ENCODE results near the gene SLC38A3. TPM values are rescaled to one million over a fixed set of nuclear protein-coding genes. Genes with fewer than 3 reads are reported as not detected.

The SLC38A3 gene
- total and polyA plus RNA-seq, 9 donors, result 1.7 to 4.4 (median 2.4) TPM

DNA sequence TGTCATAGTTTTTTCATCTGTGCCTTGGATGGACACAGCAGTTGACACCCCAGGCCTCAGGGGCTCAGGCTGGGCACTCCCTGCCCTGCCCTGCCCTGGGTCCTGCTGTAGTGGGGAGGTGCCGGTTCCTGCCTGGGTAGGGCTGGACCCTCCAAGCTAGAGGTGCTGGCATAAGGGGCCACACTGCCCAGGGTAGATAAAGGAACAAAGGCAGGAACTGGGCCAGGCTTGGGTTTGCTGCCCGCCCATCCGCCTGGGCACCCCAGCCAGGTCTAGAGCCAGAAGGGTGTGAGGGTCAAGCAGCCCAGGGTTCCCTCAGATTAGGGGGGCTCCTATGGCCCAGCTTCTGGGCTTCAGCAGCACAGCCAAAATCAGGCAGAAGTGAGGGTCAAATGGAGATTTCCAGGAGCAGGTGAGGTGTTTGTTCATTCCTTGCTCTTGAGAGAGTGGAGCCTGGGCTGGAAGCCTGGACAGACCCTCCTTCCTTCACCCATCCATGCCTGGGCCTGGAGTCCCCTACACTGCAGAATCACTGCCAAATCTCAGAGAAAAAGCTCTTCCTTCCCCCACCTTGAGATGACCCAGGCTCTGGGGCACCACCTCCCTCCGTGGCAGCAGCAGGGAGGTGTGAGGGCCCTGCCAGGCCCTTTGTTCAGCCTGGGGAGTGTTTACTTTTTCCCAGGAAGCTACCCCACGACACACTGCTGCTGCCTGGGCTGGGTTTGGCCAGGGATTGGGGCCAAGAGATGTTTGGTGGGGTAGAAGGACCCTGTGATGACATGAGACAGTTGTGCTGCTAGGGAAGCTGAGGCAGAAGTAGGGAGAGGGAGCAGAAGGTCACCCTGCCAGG lies 42.8 kb upstream of the SLC38A3 start:
- no peaks in the 10 kb centered on the region for H3K9me3 ChIP-seq (replicated peaks; ENCODE audit: control insufficient read depth, low read depth, low read length)
- no peak overlapping the region for H3K27ac ChIP-seq (ENCODE audit: low read length)
- H3K27me3 ChIP-seq (ENCODE audit: control insufficient read depth, insufficient read depth, low read length), result no peaks in the 10 kb centered on the region
- no peak overlapping the region for H3K4me3 ChIP-seq (ENCODE audit: low read length)
- no peaks in the 10 kb centered on the region for H3K36me3 ChIP-seq (ENCODE audit: control insufficient read depth, insufficient read depth, low read length)
- DNase-seq, result no peak
- WGBS (ENCODE audit: insufficient coverage), result 70% methylated on average over 5 of the region's 5 CpGs
- peaks cover 85% of the 10 kb centered on the region for H3K4me1 ChIP-seq (ENCODE audit: control insufficient read depth, insufficient read depth, low read length)

DNA sequence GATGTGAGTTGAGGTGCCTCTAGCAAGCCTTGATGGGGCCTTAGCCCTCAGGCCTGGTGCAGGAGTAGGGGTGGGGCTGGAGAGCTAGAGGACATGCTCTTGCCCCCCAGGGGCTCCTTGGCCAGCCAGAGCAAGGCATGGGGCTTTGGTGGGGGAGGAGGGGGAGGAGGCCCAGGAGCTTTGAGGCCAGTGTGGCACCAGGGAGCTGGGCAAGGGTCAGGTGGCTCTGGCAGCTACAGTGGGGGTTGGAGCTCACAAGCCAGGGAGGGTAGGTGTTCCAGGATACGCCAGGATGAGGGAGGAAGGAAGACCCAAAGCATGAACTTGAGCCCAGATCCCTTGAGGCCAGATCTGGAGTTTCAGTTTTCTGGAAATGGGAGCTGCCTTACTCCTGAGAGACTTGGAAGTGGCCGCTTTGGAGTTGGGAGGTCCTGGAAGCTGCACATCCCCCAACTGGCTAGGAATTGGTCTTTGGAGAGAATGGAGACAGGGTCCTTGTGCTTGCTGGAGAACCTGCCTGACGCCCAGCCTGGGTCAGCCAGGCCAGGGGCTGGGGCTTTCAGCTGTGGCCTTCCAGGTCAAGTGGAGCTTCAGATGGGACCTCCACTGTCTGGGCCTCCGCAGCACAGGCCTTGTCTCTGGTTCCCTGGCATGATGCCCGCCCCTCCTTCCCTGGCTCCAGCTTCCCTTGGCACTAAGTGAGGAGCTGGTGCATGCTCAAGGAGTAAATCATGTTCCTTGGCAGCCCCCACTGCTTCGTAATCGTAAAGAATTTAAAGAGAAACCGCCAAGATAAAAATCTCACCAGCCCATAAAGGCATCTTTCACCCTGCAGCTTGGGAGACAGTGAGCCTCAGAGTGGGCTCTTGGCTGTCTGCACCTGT lies 41.3 kb upstream of the SLC38A3 start:
- peak; percentile 89 for DNase-seq
- H3K27ac ChIP-seq (ENCODE audit: low read length), result peak overlapping the region; percentile 71
- no peak overlapping the region for H3K4me3 ChIP-seq (ENCODE audit: low read length)
- peaks cover 85% of the 10 kb centered on the region for H3K4me1 ChIP-seq (ENCODE audit: control insufficient read depth, insufficient read depth, low read length)
- H3K9me3 ChIP-seq (replicated peaks; ENCODE audit: control insufficient read depth, low read depth, low read length), result no peaks in the 10 kb centered on the region
- no peaks in the 10 kb centered on the region for H3K27me3 ChIP-seq (ENCODE audit: control insufficient read depth, insufficient read depth, low read length)
- no peaks in the 10 kb centered on the region for H3K36me3 ChIP-seq (ENCODE audit: control insufficient read depth, insufficient read depth, low read length)
- 31% methylated on average over 5 of the region's 8 CpGs for WGBS (ENCODE audit: insufficient coverage)

DNA sequence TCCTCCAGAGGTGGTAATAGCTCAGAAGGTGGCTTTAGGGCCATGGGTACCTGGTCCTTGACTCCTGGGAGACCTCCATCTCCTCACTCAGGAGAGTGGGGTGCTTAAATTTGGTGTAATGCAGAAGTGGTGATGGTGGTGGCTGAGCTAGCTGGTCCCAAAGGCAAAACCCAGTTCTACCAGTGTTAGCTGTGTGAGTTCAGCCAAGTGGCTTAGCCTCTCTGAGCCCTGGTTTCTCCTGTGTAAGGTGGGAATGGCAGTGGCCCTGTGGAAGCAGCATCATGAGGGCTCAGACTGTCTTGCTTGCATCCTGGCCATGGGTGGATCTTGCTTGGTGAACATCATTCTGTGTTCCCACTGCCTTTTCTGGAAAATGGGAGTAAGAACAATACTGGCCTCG lies 40.6 kb upstream of the SLC38A3 start:
- H3K4me1 ChIP-seq (ENCODE audit: control insufficient read depth, insufficient read depth, low read length), result peaks cover 87% of the 10 kb centered on the region
- no peaks in the 10 kb centered on the region for H3K9me3 ChIP-seq (replicated peaks; ENCODE audit: control insufficient read depth, low read depth, low read length)
- no CpG with 5 or more reads among the region's 1 CpG for WGBS (ENCODE audit: insufficient coverage)
- no peaks in the 10 kb centered on the region for H3K36me3 ChIP-seq (ENCODE audit: control insufficient read depth, insufficient read depth, low read length)
- no peaks in the 10 kb centered on the region for H3K27me3 ChIP-seq (ENCODE audit: control insufficient read depth, insufficient read depth, low read length)
- DNase-seq, result no peak
- H3K4me3 ChIP-seq (ENCODE audit: low read length), result no peak overlapping the region
- H3K27ac ChIP-seq (ENCODE audit: low read length), result peak overlapping the region; percentile 71

DNA sequence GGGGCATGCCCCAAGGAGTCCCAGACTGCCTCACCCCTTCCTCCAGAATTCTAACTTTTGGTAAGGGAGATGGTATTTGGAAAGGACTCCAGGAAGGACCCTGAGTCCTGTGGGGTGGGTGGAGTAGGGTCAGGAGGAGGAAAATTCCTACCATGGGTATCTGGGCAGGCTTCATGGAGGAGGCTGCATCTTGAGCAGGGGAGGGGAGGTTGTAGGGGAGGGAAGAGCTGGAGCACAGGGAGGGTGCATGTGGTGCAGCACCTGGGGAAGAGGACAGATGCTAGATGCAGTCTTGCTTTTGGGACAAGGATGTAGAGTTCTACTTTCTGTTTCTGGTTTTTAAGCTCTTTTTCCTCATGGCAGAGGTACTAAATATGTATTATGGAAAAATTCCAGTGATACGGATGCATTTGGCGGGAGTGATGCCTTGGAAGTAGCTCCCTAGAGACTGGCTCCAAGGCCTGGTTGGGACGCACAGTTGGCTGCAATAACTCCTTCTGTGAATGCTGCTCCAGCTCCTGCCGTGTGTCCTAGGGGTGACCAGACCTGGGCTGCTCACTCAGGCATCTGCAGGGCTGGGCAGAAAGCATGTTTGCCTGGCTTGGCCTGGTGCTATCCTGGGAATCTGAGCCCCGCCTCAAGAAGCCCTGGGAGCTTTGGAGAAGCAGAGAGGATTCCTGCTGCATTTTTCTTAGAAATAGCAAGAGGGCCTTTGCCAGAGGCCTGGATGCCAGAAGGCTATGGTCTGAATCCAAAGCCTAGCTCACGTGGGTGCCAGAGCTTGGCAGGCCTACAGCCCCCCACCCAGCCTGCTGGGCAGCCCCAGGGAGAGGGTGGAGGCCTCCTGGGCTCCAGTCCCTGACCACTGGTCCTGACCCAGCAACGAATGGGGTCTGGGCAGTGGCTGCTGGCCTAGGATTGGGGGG lies 39.8 kb upstream of the SLC38A3 start:
- peak overlapping the region; percentile 71 for H3K27ac ChIP-seq (ENCODE audit: low read length)
- no peaks in the 10 kb centered on the region for H3K9me3 ChIP-seq (replicated peaks; ENCODE audit: control insufficient read depth, low read depth, low read length)
- WGBS (ENCODE audit: insufficient coverage), result 4% methylated on average over 6 of the region's 7 CpGs
- H3K4me1 ChIP-seq (ENCODE audit: control insufficient read depth, insufficient read depth, low read length), result peaks cover 94% of the 10 kb centered on the region
- peak; percentile 86 for DNase-seq
- H3K36me3 ChIP-seq (ENCODE audit: control insufficient read depth, insufficient read depth, low read length), result no peaks in the 10 kb centered on the region
- H3K27me3 ChIP-seq (ENCODE audit: control insufficient read depth, insufficient read depth, low read length), result no peaks in the 10 kb centered on the region
- H3K4me3 ChIP-seq (ENCODE audit: low read length), result no peak overlapping the region

DNA sequence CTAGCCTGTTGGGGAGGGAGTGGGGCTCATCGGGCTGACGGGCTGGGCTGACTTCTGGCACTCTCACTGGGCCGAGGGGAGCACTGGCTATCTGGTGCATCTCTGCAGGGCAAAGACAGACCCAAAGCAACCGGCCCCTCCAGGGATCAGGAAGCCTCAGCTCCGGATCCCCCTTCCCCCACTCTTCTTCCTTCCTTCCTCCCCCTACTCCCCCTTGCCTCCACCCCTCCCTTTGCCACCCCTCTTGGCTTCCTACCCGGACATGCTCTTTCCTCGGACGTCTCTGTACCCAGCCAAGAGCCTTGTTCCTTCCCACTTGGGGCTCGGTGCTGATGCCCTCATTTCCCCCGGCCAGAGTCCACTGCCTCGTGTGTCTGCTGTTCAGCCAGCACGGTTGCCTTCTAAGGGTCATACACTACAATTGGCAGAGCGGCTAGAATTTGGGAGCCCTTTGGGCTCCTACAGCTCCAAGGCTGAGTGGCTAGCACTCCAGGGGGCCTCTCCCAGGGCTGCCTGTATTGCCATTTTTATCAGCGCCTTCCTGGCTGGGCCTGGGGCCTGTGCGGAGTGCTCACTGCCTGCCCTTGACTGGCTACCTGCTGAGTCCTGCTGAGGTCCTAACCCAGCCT lies 39.0 kb upstream of the SLC38A3 start:
- no peak overlapping the region for H3K4me3 ChIP-seq (ENCODE audit: low read length)
- peak overlapping the region; percentile 71 for H3K27ac ChIP-seq (ENCODE audit: low read length)

DNA sequence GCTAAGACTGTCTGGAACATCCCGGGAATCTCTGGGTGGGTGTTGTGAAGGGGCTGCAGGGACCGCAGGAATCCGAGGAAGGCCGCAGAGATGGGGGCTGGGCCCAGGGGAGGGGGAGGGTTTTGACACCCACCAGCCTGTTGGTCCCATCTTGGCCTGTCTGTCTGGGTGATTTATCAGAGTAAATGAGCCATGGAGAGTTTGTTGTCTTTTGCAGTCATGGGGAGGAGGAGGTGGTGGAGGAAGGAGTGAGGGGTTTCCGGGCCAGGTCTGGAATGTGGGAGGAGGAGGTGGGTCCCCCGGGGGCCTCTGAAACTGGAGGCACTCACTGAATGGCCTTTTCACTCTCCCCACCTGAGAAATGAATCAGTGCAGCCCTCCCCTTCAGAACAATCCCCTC lies 38.5 kb upstream of the SLC38A3 start:
- H3K4me3 ChIP-seq (ENCODE audit: low read length), result no peak overlapping the region
- WGBS (ENCODE audit: insufficient coverage), result 16% methylated on average over 4 of the region's 6 CpGs
- DNase-seq, result no peak
- H3K4me1 ChIP-seq (ENCODE audit: control insufficient read depth, insufficient read depth, low read length), result peaks cover 98% of the 10 kb centered on the region
- peak overlapping the region; percentile 71 for H3K27ac ChIP-seq (ENCODE audit: low read length)
- no peaks in the 10 kb centered on the region for H3K9me3 ChIP-seq (replicated peaks; ENCODE audit: control insufficient read depth, low read depth, low read length)
- no peaks in the 10 kb centered on the region for H3K27me3 ChIP-seq (ENCODE audit: control insufficient read depth, insufficient read depth, low read length)
- H3K36me3 ChIP-seq (ENCODE audit: control insufficient read depth, insufficient read depth, low read length), result no peaks in the 10 kb centered on the region

More for the DNA sequence above, 39.0 kb upstream of the SLC38A3 start:
- DNase-seq, result peak; percentile 57
- Histone ChIP-seq H3K27me3 (ENCODE audit: control insufficient read depth, insufficient read depth, low read length) (no peaks in the 10 kb centered on the region), H3K9me3 (replicated peaks; ENCODE audit: control insufficient read depth, low read depth, low read length) (no peaks in the 10 kb centered on the region), H3K36me3 (ENCODE audit: control insufficient read depth, insufficient read depth, low read length) (no peaks in the 10 kb centered on the region), H3K4me1 (ENCODE audit: control insufficient read depth, insufficient read depth, low read length) (peaks cover 96% of the 10 kb centered on the region)
- 22% methylated on average over 13 of the region's 15 CpGs for WGBS (ENCODE audit: insufficient coverage)

DNA sequence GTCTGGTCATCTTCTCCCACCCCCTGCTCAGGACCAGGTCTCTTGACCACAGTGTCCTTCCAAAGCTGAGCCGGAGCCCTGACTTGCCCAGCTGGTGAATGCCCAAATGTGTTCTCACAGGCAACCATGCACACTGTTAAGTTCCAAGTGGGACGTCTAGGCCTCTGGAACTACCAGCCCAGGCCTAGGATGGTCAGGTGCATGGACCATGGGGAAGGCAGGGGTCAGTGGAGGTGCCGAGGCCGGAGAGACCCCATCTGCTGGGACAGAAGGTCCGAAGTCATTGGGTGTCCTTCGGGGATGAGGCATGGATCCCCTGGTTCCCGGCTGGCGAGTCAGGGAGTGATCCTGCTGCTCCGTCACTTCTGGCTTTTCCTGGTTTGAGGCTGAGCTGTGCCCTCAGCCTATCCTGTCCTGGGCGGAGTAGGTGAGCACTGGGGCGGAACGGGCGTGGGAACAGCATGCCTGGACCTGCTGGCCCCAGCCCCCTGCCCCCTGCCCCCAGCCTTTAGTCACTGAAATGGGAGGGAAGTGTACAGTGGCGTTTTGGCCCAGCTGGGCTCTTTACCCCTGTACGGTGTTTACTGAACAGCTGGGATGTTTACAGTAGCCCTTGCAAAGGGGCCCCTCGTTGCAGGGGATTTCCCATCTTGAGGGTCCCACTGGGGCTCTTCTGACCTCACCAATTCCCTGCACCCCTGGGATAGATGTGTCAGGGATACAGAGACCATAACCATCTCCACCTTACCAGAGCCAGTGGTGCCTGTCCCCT lies 37.8 kb upstream of the SLC38A3 start:
- Histone ChIP-seq H3K27me3 (ENCODE audit: control insufficient read depth, insufficient read depth, low read length) (no peaks in the 10 kb centered on the region), H3K9me3 (replicated peaks; ENCODE audit: control insufficient read depth, low read depth, low read length) (no peaks in the 10 kb centered on the region), H3K27ac (ENCODE audit: low read length) (peak overlapping the region; percentile 24), H3K4me1 (ENCODE audit: control insufficient read depth, insufficient read depth, low read length) (peaks cover 98% of the 10 kb centered on the region), H3K4me3 (ENCODE audit: low read length) (no peak overlapping the region), H3K36me3 (ENCODE audit: control insufficient read depth, insufficient read depth, low read length) (no peaks in the 10 kb centered on the region)
- WGBS (ENCODE audit: insufficient coverage), result 62% methylated on average over 10 of the region's 16 CpGs
- DNase-seq, result no peak

DNA sequence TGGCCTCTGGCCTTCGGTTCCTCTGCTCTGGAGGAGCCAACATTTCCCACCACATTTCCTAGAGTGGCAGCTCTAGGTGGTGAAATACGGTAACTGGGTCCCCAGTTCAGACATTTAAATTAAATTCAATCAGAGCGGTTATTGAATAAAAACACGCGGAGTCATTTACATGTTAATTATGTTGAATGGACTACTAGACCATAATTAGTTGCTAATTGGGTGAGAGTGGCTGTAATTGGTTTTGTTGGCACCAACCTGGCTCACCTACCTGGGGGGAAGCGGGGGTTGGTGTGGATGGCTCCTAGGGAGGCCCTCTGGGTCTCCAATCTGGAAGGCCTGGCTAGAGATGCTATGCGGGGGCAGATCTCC lies 37.2 kb upstream of the SLC38A3 start:
- Histone ChIP-seq H3K36me3 (ENCODE audit: control insufficient read depth, insufficient read depth, low read length) (no peaks in the 10 kb centered on the region), H3K9me3 (replicated peaks; ENCODE audit: control insufficient read depth, low read depth, low read length) (no peaks in the 10 kb centered on the region), H3K4me1 (ENCODE audit: control insufficient read depth, insufficient read depth, low read length) (peaks cover 100% of the 10 kb centered on the region), H3K27me3 (ENCODE audit: control insufficient read depth, insufficient read depth, low read length) (no peaks in the 10 kb centered on the region), H3K27ac (ENCODE audit: low read length) (no peak overlapping the region), H3K4me3 (ENCODE audit: low read length) (no peak overlapping the region)
- DNase-seq, result no peak
- 83% methylated on average over 4 of the region's 7 CpGs for WGBS (ENCODE audit: insufficient coverage)

DNA sequence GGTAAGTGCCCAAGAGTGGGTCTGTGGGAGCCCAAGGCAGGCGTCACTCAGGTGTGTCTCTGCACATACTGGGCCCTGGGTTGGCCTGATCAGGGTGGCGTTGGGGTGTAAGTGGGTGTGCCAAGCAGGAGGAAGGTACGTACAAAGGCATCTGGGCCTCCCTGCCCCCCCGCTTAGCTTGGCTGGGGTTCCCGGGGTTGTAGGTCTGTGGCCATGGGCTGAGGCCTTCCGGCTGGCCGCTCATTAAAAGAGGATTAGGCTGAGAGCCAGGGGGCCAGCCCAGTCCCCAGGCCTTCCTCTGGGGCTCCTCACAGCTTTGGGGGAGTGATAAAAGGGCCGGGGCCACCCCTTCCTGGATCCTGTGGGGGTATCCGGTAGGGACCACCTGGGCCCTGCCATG lies 36.7 kb upstream of the SLC38A3 start:
- DNase-seq, result no peak
- H3K27me3 ChIP-seq (ENCODE audit: control insufficient read depth, insufficient read depth, low read length), result no peaks in the 10 kb centered on the region
- H3K9me3 ChIP-seq (replicated peaks; ENCODE audit: control insufficient read depth, low read depth, low read length), result no peaks in the 10 kb centered on the region
- H3K4me1 ChIP-seq (ENCODE audit: control insufficient read depth, insufficient read depth, low read length), result peaks cover 98% of the 10 kb centered on the region
- WGBS (ENCODE audit: insufficient coverage), result 40% methylated on average over 8 of the region's 9 CpGs
- H3K4me3 ChIP-seq (ENCODE audit: low read length), result no peak overlapping the region
- no peak overlapping the region for H3K27ac ChIP-seq (ENCODE audit: low read length)
- H3K36me3 ChIP-seq (ENCODE audit: control insufficient read depth, insufficient read depth, low read length), result no peaks in the 10 kb centered on the region

Data from muscle of leg (tissue), 11 donors.